ENCODE data around the gene AHRR.

- TF ChIP-seq CTCF (conservative IDR thresholded peaks at IDR 0.05; ENCODE audit: low read depth, low read length) (no peak), EZH2 (IDR thresholded peaks at IDR 0.05; ENCODE audit: low read length, unreplicated experiment) (no peak), EZH2phosphoT487 (IDR thresholded peaks at IDR 0.05; ENCODE audit: borderline replicate concordance, low read length) (no peak)
Measured at GRCh38 chr5:329768-330167, 8.3 kb downstream of the AHRR start.
